Mucosa of rectum (tissue), 2 donors: ENCODE measurements around the gene TTC8.

Source experiments
- H3K27ac ChIP-seq, 2 donors: one replicate each; pipeline ENCODE4 v1.7.0; 2013; ENCODE audit warnings: inconsistent platforms in 2 of 2, low read depth in 2 of 2, low read length in 2 of 2
- H3K27me3 ChIP-seq, 2 donors: one replicate each; pipeline ENCODE4 v1.7.0; 2013; ENCODE audit warnings: low read length in 2 of 2; ENCODE audit not compliant: control insufficient read depth in 2 of 2, insufficient read depth in 2 of 2
- H3K36me3 ChIP-seq, 2 donors: one replicate each; pipeline ENCODE4 v1.7.0; 2013; ENCODE audit warnings: low read length in 2 of 2; ENCODE audit not compliant: control insufficient read depth in 2 of 2, insufficient read depth in 2 of 2
- H3K4me1 ChIP-seq, 2 donors: one replicate each; pipeline ENCODE4 v1.7.0; 2013; ENCODE audit warnings: low read length in 2 of 2, mild to moderate bottlenecking in 1 of 2; ENCODE audit not compliant: control insufficient read depth in 2 of 2, insufficient read depth in 2 of 2
- H3K4me3 ChIP-seq, 2 donors: one replicate each; pipeline ENCODE4 v1.7.0; 2013; ENCODE audit warnings: low read length in 2 of 2
- H3K9ac ChIP-seq, 2 donors: one replicate each; pipeline ENCODE4 v1.7.0; 2013; ENCODE audit warnings: low read length in 2 of 2, low read depth in 1 of 2, mild to moderate bottlenecking in 1 of 2
- H3K9me3 ChIP-seq, 2 donors: one replicate each; pipeline ENCODE4 v1.7.0; 2013; ENCODE audit warnings: low read length in 2 of 2; ENCODE audit not compliant: control insufficient read depth in 2 of 2
- donor health status: healthy.
- donor health status: Normal muscosa, but diverticular disease.

Gene TTC8

GRCh38 chr14:88882236-88882635 is 57.8 kb downstream of the TTC8 start:
- Histone ChIP-seq H3K9ac (no peak overlapping the region), H3K27ac (no peak overlapping the region), H3K4me3 (no peak overlapping the region), H3K9me3 (no peaks in the 10 kb centered on the region), H3K36me3 (peaks cover 0 to 8% of the 10 kb centered on the region in 2 donors), H3K4me1 (no peaks in the 10 kb centered on the region), H3K27me3 (no peaks in the 10 kb centered on the region)

- Histone ChIP-seq H3K4me1 (no peaks in the 10 kb centered on the region), H3K4me3 (no peak overlapping the region), H3K9me3 (no peaks in the 10 kb centered on the region), H3K9ac (no peak overlapping the region), H3K27me3 (no peaks in the 10 kb centered on the region), H3K27ac (no peak overlapping the region), H3K36me3 (no peaks in the 10 kb centered on the region)
Measured at GRCh38 chr14:88895116-88895515, 70.7 kb downstream of the TTC8 start.

DNA sequence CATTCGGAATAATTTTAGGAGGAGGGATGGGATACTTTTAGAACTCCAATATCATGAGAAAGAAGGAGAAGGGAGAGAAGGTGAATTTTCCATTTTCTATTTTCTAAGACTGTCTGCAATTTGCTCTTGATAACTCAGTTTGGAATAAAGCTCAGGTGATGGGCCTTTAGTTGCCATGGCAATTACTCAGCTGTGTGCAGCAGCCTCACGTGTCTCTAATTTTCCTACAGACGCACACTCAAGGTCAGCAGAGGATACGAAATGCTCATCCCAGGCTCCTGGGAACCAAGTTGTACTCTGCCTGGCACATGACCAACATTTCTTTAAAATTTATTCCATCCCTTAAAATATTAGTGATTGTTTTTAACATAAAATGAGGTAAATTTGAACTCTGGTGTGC is 76.7 kb downstream of the TTC8 start:
- H3K4me1 ChIP-seq, result no peaks in the 10 kb centered on the region
- no peaks in the 10 kb centered on the region for H3K27me3 ChIP-seq
- H3K9me3 ChIP-seq, result no peaks in the 10 kb centered on the region
- H3K27ac ChIP-seq, result no peak overlapping the region
- no peak overlapping the region for H3K4me3 ChIP-seq
- H3K9ac ChIP-seq, result no peak overlapping the region
- no peaks in the 10 kb centered on the region for H3K36me3 ChIP-seq

DNA sequence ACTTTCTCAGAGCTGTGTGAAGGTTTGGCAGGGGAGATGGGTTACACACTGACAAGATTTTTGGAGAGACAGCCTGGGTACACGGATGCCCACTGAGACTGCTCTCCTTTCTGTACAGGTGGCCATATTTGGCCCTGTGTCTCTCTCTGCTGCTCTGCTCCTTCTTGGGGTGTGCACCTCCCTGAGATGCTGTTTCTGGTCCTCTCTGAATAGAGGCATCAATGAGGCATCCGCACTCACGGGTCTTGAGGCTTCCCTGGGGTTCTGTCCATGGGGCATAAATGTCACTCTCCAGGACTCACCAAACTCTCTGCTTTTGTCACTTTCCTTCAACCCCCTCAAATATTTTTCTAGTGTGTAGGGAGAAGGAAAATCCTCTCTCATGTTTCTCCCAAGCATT is 77.5 kb downstream of the TTC8 start:
- Histone ChIP-seq H3K9ac (no peak overlapping the region), H3K4me3 (no peak overlapping the region), H3K27me3 (no peaks in the 10 kb centered on the region), H3K9me3 (no peaks in the 10 kb centered on the region), H3K36me3 (no peaks in the 10 kb centered on the region), H3K4me1 (no peaks in the 10 kb centered on the region), H3K27ac (no peak overlapping the region)

GRCh38 chr14:88902850-88903249 is 78.4 kb downstream of the TTC8 start:
- Histone ChIP-seq H3K27me3 (no peaks in the 10 kb centered on the region), H3K27ac (no peak overlapping the region), H3K4me1 (no peaks in the 10 kb centered on the region), H3K9ac (no peak overlapping the region), H3K9me3 (no peaks in the 10 kb centered on the region), H3K36me3 (no peaks in the 10 kb centered on the region), H3K4me3 (no peak overlapping the region)

DNA sequence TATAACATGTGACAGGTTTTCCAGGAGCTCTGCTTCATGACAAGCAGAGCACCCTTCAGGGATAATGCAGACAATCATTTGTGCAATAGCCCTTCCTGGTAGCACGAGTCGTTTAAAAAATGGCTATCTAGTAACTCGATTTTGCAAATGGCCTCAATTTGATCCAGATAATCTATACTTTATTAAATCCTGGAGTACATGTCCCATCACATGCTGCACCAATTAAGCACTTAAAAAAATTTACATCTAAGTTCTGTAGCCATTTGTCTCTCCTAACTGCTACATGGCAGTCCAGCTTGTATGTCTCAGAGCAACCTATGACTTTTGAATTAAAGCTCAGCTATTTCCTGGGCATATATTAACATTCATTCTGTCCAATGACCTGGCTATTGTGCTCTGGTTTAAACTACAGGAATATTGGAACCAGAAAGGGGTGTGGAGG is 79.8 kb downstream of the TTC8 start:
- no peak overlapping the region for H3K9ac ChIP-seq
- H3K27me3 ChIP-seq, result no peaks in the 10 kb centered on the region
- H3K36me3 ChIP-seq, result no peaks in the 10 kb centered on the region
- H3K4me3 ChIP-seq, result no peak overlapping the region
- no peaks in the 10 kb centered on the region for H3K4me1 ChIP-seq
- no peaks in the 10 kb centered on the region for H3K9me3 ChIP-seq
- no peak overlapping the region for H3K27ac ChIP-seq

DNA sequence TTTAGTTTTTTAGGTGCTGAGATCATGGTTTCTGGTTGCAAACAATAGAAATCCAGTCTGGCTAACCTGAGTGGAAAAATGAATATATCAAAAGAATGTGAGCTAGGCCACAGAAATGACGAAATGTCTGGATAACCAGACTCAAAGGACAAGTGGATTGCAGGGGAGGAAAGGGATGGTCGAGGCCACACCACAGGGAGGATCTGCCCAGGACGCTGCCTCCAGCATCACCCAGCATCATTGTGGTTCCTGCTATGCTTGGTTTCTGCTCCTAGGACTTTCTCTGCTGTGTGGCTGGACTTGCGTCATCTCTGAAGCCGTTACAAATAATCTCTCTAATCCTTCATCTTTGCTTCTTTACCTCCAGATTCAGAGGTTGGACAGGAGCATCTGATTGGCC is 80.4 kb downstream of the TTC8 start:
- Histone ChIP-seq H3K4me3 (no peak overlapping the region), H3K4me1 (no peaks in the 10 kb centered on the region), H3K27me3 (no peaks in the 10 kb centered on the region), H3K36me3 (no peaks in the 10 kb centered on the region), H3K9ac (no peak overlapping the region), H3K9me3 (no peaks in the 10 kb centered on the region), H3K27ac (no peak overlapping the region)

GRCh38 chr14:88908216-88908615 is 83.8 kb downstream of the TTC8 start:
- no peak overlapping the region for H3K4me3 ChIP-seq
- H3K27ac ChIP-seq, result no peak overlapping the region
- no peaks in the 10 kb centered on the region for H3K4me1 ChIP-seq
- no peaks in the 10 kb centered on the region for H3K36me3 ChIP-seq
- no peaks in the 10 kb centered on the region for H3K9me3 ChIP-seq
- no peaks in the 10 kb centered on the region for H3K27me3 ChIP-seq
- H3K9ac ChIP-seq, result no peak overlapping the region

DNA sequence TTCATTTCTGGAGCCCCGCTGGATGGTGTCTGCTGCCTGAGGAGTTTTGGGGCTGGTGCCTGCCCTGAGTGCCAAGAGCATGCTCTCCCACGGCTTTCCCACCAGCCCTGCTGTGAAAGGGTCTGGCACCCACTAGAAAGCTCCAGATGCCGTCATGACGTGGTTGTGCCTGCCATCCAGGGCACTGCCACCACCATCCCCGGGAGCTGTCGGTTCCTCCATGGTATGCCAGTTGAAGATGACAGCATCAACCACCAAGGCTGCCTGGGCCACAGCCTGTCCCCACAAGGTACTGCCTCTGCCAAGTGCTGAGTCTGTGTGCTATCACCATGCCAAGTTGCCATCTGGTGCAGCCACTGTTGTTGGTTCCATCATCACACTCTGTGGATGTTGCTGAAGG is 85.9 kb downstream of the TTC8 start:
- H3K36me3 ChIP-seq, result no peaks in the 10 kb centered on the region
- no peaks in the 10 kb centered on the region for H3K27me3 ChIP-seq
- no peaks in the 10 kb centered on the region for H3K9me3 ChIP-seq
- H3K4me1 ChIP-seq, result no peaks in the 10 kb centered on the region
- no peak overlapping the region for H3K27ac ChIP-seq
- no peak overlapping the region for H3K4me3 ChIP-seq
- no peak overlapping the region for H3K9ac ChIP-seq

- Histone ChIP-seq H3K27ac (no peak overlapping the region), H3K27me3 (no peaks in the 10 kb centered on the region), H3K4me3 (no peak overlapping the region), H3K9me3 (no peaks in the 10 kb centered on the region), H3K36me3 (no peaks in the 10 kb centered on the region), H3K4me1 (no peaks in the 10 kb centered on the region), H3K9ac (no peak overlapping the region)
Measured at GRCh38 chr14:88911809-88912208, 87.4 kb downstream of the TTC8 start.

GRCh38 chr14:88914956-88915355 is 90.5 kb downstream of the TTC8 start:
- no peak overlapping the region for H3K4me3 ChIP-seq
- no peaks in the 10 kb centered on the region for H3K27me3 ChIP-seq
- no peak overlapping the region for H3K9ac ChIP-seq
- H3K9me3 ChIP-seq, result no peaks in the 10 kb centered on the region
- no peaks in the 10 kb centered on the region for H3K36me3 ChIP-seq
- H3K27ac ChIP-seq, result no peak overlapping the region
- no peaks in the 10 kb centered on the region for H3K4me1 ChIP-seq
